Pancreas (tissue), 10 donors: Measurements from ENCODE around the gene OTOG. TPM values are rescaled to one million over a fixed set of nuclear protein-coding genes. Genes with fewer than 3 reads are reported as not detected.

Experiments used
- ATAC-seq, 4 donors: fragments of 200-7000 bp; cut with Tn5 transposase; one replicate each; pipeline versions ENCODE4 v1.8.0 to v1.9.1; 2020; ENCODE audit warnings: mild to moderate bottlenecking in 4 of 4, moderate library complexity in 4 of 4
- DNase-seq, 6 donors: peaks; one replicate each; pipeline ENCODE4 v3.0.0-alpha.2; 2020
- FAIRE-seq: peaks from 2 replicates; lab custom pipeline; 2012; peaks lifted over from hg19 to GRCh38; lab: Jason Lieb, UNC
- H3K27ac ChIP-seq, 4 donors: fragments of 200-600 bp; sonication (generic); 1 replicate in 3 of 4; 2 replicates in 1 of 4; pipeline versions ENCODE4 v1.5.0 to v1.8.0; 2020
- H3K27me3 ChIP-seq, 4 donors: fragments of 200-600 bp; one replicate each; pipeline ENCODE4 v1.8.0; 2021
- H3K36me3 ChIP-seq, 3 donors: fragments of 200-600 bp; sonication (generic) in 1 of 3; one replicate each; pipeline versions ENCODE4 v1.5.0 to v1.8.0; 2020 to 2021
- H3K4me1 ChIP-seq, 3 donors: fragments of 200-600 bp; one replicate each; pipeline ENCODE4 v1.8.0; 2021
- H3K4me3 ChIP-seq, 4 donors: fragments of 200-600 bp; sonication (generic) in 2 of 4; one replicate each; pipeline versions ENCODE4 v1.5.0 to v1.8.0; 2020 to 2021
- H3K9me3 ChIP-seq, 4 donors: fragments of 200-600 bp; one replicate each; pipeline ENCODE4 v1.8.0; 2021
- WGBS, 2 donors: extraction: QIAGEN DNeasy Blood & Tissue Kit; methylation state at CpG; one replicate each; pipeline ENCODE4 v1.1.7; 2013; 5-methylcytosine and 5-hydroxymethylcytosine counted together
- intact Hi-C, 3 donors: fragments of 100-400 bp; cut with DNase I; formaldehyde crosslinking; loops; one replicate each; pipeline versions ENCODE4 v1.11.1 to v1.14.2; 2022
- polyA plus RNA-seq, 2 donors: library from polyadenylated mRNA; stranded (reverse); fragments of 200-250 nt; gene quantifications; one replicate each; pipeline ENCODE4 v1.2.3, GENCODE V29; 2013
- total RNA-seq, 6 donors: library from RNA; stranded (reverse); fragmentation: NEBNext Ultra II Directional in 4 of 6; extraction: Animal tissue kit (Norgen Biotek cat#: 25700) in 4 of 6; gene quantifications; one replicate each; pipeline versions ENCODE4 v1.2.1 to v1.2.4, GENCODE V29; 2021 to 2023
- TF ChIP-seq, protein P1 (sequence below), 4 donors: fragments of 200-600 bp; sonication (generic) in 3 of 4; IDR thresholded peaks; one replicate each; pipeline versions ENCODE4 v1.5.0 to v1.8.0; 2021; ENCODE audit warnings: antibody characterized with exemption in 4 of 4
- donor health status: healthy with polysubstance abuse.
- donor health status: DM: no; HTN: no; CAD: no; lungs with moderate emphysema.
- donor health status: DM: no; HTN: no; CAD: no.
- donor health status: control.
- donor health status: control.
- donor health status: Bipolar disorder and iron deficiency.
- donor health status: DM: yes; HTN: yes; CAD: no.
- donor health status: DM: no; HTN: no; CAD: no.
- donor health status: DM: no; HTN: no; CAD: no.
- donor health status: DM: yes; HTN: yes; CAD: no.

Gene OTOG
- total and polyA plus RNA-seq, 8 donors = not detected

DNA sequence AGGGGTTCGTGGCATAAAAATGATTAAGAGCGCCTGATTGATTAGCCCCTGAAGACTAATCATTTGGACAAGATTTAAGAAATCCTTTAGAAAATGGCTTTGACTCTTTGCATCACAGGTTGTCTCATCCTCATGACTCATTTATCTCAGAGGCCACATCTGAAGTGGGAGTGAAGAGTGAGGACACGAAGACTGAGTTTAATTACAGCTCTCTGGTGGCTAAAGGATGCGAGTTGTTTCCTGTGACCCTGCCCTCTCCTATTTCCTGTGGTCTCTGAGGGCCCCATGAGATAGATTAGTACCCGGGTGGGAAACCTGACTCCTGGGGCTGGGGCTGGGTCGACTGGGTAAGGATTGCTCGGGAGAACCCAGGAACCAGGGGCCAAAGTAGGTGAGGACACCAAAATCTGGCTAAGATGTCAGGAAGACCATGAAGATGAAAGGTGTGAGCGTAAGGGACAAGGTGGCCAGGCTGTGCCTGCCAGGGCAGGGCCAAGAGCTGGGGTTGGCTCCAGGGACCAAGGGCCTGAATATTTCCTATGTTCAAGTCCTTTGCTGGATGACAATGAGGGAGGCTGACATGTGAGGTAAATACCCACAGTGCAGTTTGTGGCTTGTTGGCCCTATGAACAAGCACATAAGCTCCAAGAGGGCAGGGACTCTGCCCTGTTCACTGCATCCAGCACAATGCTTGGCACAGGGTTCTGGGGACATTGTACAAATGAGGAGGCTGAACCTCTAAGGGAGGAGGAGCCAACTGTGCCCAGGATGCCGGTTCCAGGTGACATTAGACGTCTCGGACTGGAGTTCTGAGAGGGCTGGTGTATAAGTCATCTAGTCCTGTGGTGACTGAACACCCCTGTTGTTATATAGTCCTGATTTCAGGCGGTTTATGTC lies 3.6 kb downstream of the OTOG start:
- Histone ChIP-seq H3K4me1 (no peaks in the 10 kb centered on the region), H3K36me3 (no peaks in the 10 kb centered on the region), H3K4me3 (no peak overlapping the region), H3K9me3 (no peaks in the 10 kb centered on the region), H3K27me3 (no peaks in the 10 kb centered on the region), H3K27ac (no peak overlapping the region)
- 60 to 65% methylated on average over 12 of the region's 12 CpGs for WGBS, 2 donors
- no peak for DNase-seq
- intact Hi-C loops = no loop called here
- no peak for FAIRE-seq
- no peak for ATAC-seq
- TF ChIP-seq, protein P1, sequence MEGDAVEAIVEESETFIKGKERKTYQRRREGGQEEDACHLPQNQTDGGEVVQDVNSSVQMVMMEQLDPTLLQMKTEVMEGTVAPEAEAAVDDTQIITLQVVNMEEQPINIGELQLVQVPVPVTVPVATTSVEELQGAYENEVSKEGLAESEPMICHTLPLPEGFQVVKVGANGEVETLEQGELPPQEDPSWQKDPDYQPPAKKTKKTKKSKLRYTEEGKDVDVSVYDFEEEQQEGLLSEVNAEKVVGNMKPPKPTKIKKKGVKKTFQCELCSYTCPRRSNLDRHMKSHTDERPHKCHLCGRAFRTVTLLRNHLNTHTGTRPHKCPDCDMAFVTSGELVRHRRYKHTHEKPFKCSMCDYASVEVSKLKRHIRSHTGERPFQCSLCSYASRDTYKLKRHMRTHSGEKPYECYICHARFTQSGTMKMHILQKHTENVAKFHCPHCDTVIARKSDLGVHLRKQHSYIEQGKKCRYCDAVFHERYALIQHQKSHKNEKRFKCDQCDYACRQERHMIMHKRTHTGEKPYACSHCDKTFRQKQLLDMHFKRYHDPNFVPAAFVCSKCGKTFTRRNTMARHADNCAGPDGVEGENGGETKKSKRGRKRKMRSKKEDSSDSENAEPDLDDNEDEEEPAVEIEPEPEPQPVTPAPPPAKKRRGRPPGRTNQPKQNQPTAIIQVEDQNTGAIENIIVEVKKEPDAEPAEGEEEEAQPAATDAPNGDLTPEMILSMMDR (IDR thresholded peaks at IDR 0.05) = no peak

DNA sequence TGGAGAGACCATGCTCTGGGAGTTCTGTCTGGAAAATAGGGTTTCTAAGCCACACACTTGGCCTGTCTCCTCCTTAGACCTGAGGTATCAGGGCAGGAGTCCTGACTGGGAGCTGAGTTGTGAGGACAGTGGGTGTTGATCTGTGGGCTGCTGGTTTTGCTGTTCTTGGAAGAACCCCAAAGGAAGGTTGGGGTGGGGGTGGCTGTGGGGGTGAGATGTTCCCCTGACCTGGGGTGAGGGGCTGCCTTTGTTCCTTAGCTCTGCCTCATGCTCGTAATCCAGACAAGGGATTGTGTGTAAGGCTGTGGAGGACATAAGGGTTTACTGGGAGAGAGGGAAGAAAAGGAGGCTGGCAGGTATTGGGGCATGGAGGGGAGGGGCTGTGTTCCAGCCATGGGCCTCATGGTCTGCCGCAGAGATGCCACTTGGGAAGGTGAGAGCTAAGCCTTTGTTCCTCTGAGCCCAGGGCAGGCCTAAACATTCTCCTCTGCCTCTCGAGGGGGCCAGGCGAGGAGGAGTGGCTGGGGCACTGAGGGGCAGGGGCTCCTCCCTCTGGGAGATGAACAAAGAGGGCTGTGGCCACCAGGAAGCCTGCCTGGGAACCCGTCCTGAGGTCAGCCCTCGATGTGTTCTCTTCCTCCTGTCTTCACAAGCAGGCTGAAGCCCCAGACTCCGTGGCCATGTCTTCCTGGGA lies 4.4 kb downstream of the OTOG start:
- FAIRE-seq (no peak), ATAC-seq (no peak), DNase-seq (no peak)
- no peak overlapping the region for H3K4me3 ChIP-seq
- H3K9me3 ChIP-seq = no peaks in the 10 kb centered on the region
- TF ChIP-seq, protein P1 (IDR thresholded peaks at IDR 0.05) = no peak
- no peaks in the 10 kb centered on the region for H3K27me3 ChIP-seq
- H3K4me1 ChIP-seq = no peaks in the 10 kb centered on the region
- WGBS, 2 donors = 58 to 74% methylated on average over 7 of the region's 7 CpGs
- no peaks in the 10 kb centered on the region for H3K36me3 ChIP-seq
- intact Hi-C loops = no loop called here
- no peak overlapping the region for H3K27ac ChIP-seq

DNA sequence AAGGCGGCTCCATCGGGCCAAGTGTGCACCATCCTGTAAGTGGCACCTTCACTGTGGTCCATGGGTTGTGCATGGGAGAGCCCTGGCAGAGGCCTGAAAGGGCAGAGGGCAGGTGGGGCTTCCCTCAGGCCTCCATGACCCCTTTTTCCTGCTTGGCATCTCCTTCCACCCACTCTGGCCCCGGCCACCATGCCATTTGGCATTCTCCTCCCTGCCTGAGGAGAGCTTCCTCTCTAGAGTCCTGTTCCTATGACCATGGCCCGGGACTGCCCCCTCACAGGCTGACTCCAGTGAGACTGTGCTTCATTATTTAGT lies 4.9 kb downstream of the OTOG start:
- no peaks in the 10 kb centered on the region for H3K9me3 ChIP-seq
- H3K4me3 ChIP-seq = no peak overlapping the region
- DNase-seq (no peak), FAIRE-seq (no peak), ATAC-seq (no peak)
- H3K27ac ChIP-seq = no peak overlapping the region
- H3K36me3 ChIP-seq = no peaks in the 10 kb centered on the region
- no peaks in the 10 kb centered on the region for H3K4me1 ChIP-seq
- TF ChIP-seq, protein P1 (IDR thresholded peaks at IDR 0.05) = no peak
- no peaks in the 10 kb centered on the region for H3K27me3 ChIP-seq
- intact Hi-C loops = no loop called here
- WGBS, 2 donors = 87 to 92% methylated on average over 4 of the region's 4 CpGs

GRCh38 chr11:17552392-17553248 lies 5.6 kb downstream of the OTOG start:
- no peaks in the 10 kb centered on the region for H3K9me3 ChIP-seq
- H3K27me3 ChIP-seq = no peaks in the 10 kb centered on the region
- H3K4me3 ChIP-seq = no peak overlapping the region
- intact Hi-C loops = no loop called here
- TF ChIP-seq, protein P1 (IDR thresholded peaks at IDR 0.05) = no peak
- WGBS, 2 donors = 74 to 82% methylated on average over 10 of the region's 10 CpGs
- FAIRE-seq = no peak
- H3K27ac ChIP-seq = no peak overlapping the region
- ATAC-seq = peak in 1 of 4 donors; percentile 51
- DNase-seq = no peak
- no peaks in the 10 kb centered on the region for H3K36me3 ChIP-seq
- H3K4me1 ChIP-seq = no peaks in the 10 kb centered on the region
